ENCODE results near the gene ZSCAN1. TPM values are rescaled to one million over a fixed set of nuclear protein-coding genes. Genes with fewer than 3 reads are reported as not detected.

Gene ZSCAN1
- total RNA-seq, 4 donors from 2014 or later, result 0.23 TPM; not detected in 3

GRCh38 chr19:58014141-58014540 lies 19.7 kb upstream of the ZSCAN1 start:
- no peak for TF ChIP-seq POLR2A (IDR thresholded peaks at IDR 0.05)
- TF ChIP-seq, protein P1, sequence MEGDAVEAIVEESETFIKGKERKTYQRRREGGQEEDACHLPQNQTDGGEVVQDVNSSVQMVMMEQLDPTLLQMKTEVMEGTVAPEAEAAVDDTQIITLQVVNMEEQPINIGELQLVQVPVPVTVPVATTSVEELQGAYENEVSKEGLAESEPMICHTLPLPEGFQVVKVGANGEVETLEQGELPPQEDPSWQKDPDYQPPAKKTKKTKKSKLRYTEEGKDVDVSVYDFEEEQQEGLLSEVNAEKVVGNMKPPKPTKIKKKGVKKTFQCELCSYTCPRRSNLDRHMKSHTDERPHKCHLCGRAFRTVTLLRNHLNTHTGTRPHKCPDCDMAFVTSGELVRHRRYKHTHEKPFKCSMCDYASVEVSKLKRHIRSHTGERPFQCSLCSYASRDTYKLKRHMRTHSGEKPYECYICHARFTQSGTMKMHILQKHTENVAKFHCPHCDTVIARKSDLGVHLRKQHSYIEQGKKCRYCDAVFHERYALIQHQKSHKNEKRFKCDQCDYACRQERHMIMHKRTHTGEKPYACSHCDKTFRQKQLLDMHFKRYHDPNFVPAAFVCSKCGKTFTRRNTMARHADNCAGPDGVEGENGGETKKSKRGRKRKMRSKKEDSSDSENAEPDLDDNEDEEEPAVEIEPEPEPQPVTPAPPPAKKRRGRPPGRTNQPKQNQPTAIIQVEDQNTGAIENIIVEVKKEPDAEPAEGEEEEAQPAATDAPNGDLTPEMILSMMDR (IDR thresholded peaks at IDR 0.05), result no peak
- DNase-seq (ENCODE audit: low spot score in 2 of 2), result no peak
- WGBS, 2 donors, result 41 to 47% methylated on average over 5 of the region's 5 CpGs
- no peak overlapping the region for H3K4me3 ChIP-seq (ENCODE audit: low read depth, poor library complexity, severe bottlenecking)
- intact Hi-C loops (cut with DNase I; ENCODE audit: low total_unique reads), result no loop called here

GRCh38 chr19:58020129-58020528 lies 13.7 kb upstream of the ZSCAN1 start:
- WGBS, 2 donors, result 78 to 82% methylated on average over 7 of the region's 7 CpGs
- no peak for DNase-seq (ENCODE audit: low spot score in 2 of 2)
- H3K4me3 ChIP-seq (ENCODE audit: low read depth, poor library complexity, severe bottlenecking), result no peak overlapping the region
- intact Hi-C loops (cut with DNase I; ENCODE audit: low total_unique reads), result no loop called here
- TF ChIP-seq POLR2A (IDR thresholded peaks at IDR 0.05), result no peak

- intact Hi-C loops (cut with DNase I; ENCODE audit: low total_unique reads), result no loop called here
- H3K4me3 ChIP-seq (ENCODE audit: low read depth, poor library complexity, severe bottlenecking), result no peak overlapping the region
- WGBS, 2 donors, result 54% methylated on average over 30 of the region's 30 CpGs
- peak in 1 of 2 donors; percentile 31 for DNase-seq (ENCODE audit: low spot score in 2 of 2)
- TF ChIP-seq, protein P1 (IDR thresholded peaks at IDR 0.05), result no peak
- no peak for TF ChIP-seq POLR2A (IDR thresholded peaks at IDR 0.05)
These were observed 12.1 kb upstream of the ZSCAN1 start for GRCh38 chr19:58021541-58022282.

GRCh38 chr19:58022283-58022660 lies 11.6 kb upstream of the ZSCAN1 start:
- no peak for DNase-seq (ENCODE audit: low spot score in 2 of 2)
- 74 to 78% methylated on average over 4 of the region's 4 CpGs for WGBS, 2 donors
- intact Hi-C loops (cut with DNase I; ENCODE audit: low total_unique reads), result no loop called here
- TF ChIP-seq, protein P1 (IDR thresholded peaks at IDR 0.05), result no peak
- no peak for TF ChIP-seq POLR2A (IDR thresholded peaks at IDR 0.05)
- no peak overlapping the region for H3K4me3 ChIP-seq (ENCODE audit: low read depth, poor library complexity, severe bottlenecking)

DNA sequence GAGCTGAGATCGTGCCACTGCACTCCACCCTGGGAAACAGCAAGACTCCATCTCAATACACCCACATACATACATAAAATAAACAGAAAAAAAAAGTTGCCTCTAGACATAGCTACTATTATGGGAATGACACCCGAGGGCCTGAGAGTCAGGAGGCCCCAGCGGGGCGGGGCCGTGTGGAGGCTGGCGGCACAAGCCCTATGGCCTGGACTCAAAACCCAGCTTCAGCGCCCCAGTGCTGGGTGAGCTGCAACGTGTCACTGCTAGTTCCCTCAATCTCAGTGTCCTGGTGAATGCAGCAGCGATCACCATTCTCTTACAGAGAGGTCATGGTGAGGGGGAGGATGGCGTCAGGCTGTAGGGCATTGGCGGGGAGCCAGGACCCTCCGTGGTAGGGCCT lies 9.2 kb upstream of the ZSCAN1 start:
- DNase-seq (ENCODE audit: low spot score in 2 of 2), result no peak
- 80 to 84% methylated on average over 12 of the region's 12 CpGs for WGBS, 2 donors
- intact Hi-C loops (cut with DNase I; ENCODE audit: low total_unique reads), result no loop called here

GRCh38 chr19:58034477-58034793 lies 610 bp downstream of the ZSCAN1 start:
- TF ChIP-seq, protein P1 (IDR thresholded peaks at IDR 0.05), result no peak
- TF ChIP-seq POLR2A (IDR thresholded peaks at IDR 0.05), result no peak
- WGBS, 2 donors, result 4 to 7% methylated on average over 20 of the region's 20 CpGs
- H3K4me3 ChIP-seq (ENCODE audit: low read depth, poor library complexity, severe bottlenecking), result no peak overlapping the region
- intact Hi-C loops (cut with DNase I; ENCODE audit: low total_unique reads), result no loop called here
- DNase-seq (ENCODE audit: low spot score in 2 of 2), result no peak

More for the DNA sequence above, 9.2 kb upstream of the ZSCAN1 start:
- no peak overlapping the region for H3K4me3 ChIP-seq (ENCODE audit: low read depth, poor library complexity, severe bottlenecking)
- TF ChIP-seq POLR2A (IDR thresholded peaks at IDR 0.05), result no peak
- TF ChIP-seq, protein P1 (IDR thresholded peaks at IDR 0.05), result no peak
